SU-DHL-6 (cell line): Measurements from ENCODE around the gene NCKAP5.

Experiments
- H2AFZ ChIP-seq: fragments of 200-600 bp; sonication (generic); 2 replicates; pipeline ENCODE4 v1.6.1; 2014; ENCODE audit warnings: low read depth, mild to moderate bottlenecking, moderate library complexity, mixed read lengths, antibody characterized with exemption, low read length; ENCODE audit not compliant: severe bottlenecking
- H3F3A ChIP-seq: fragments of 200-600 bp; shearing (Covaris generic); 2 replicates; pipeline ENCODE4 v1.6.0; 2016; ENCODE audit warnings: antibody characterized with exemption, mild to moderate bottlenecking; ENCODE audit not compliant: insufficient read depth
- H3K27ac ChIP-seq: fragments of 200-600 bp; sonication (generic); 2 replicates; pipeline ENCODE4 v1.5.1; 2016; ENCODE audit warnings: low read depth, mild to moderate bottlenecking, low read length, moderate library complexity, mixed read lengths
- H3K27me3 ChIP-seq: fragments of 200-600 bp; sonication (generic), shearing (Covaris generic); 2 replicates; pipeline ENCODE4 v1.6.0; 2014; ENCODE audit warnings: mild to moderate bottlenecking, low read length
- H3K36me3 ChIP-seq: fragments of 200-600 bp; sonication (generic); 2 replicates; pipeline ENCODE4 v1.6.1; 2014; ENCODE audit warnings: mild to moderate bottlenecking, low read length, mixed read lengths
- H3K4me2 ChIP-seq: fragments of 300-600, 200-600 bp; shearing (Covaris generic), sonication (generic); 2 replicates; pipeline ENCODE4 v1.6.0; 2014; ENCODE audit warnings: low read length, low read depth, mild to moderate bottlenecking; ENCODE audit not compliant: poor library complexity, severe bottlenecking
- H3K4me3 ChIP-seq: fragments of 200-600 bp; sonication (generic); 2 replicates; pipeline ENCODE4 v1.5.1; 2014; ENCODE audit warnings: antibody characterized with exemption, low read length, mild to moderate bottlenecking, mixed read lengths; ENCODE audit not compliant: insufficient read depth, poor library complexity, severe bottlenecking
- H3K79me2 ChIP-seq: fragments of 200-600 bp; sonication (generic); 2 replicates; pipeline ENCODE4 v1.6.1; 2014; ENCODE audit warnings: mild to moderate bottlenecking, low read length, moderate library complexity; ENCODE audit not compliant: insufficient read depth
- H3K9ac ChIP-seq: fragments of 200-600 bp; sonication (generic); 2 replicates; pipeline ENCODE4 v1.7.0; 2014; ENCODE audit warnings: mild to moderate bottlenecking, low read length
- H3K9me2 ChIP-seq: fragments of 200-600 bp; sonication (generic); replicated peaks from 2 replicates; pipeline ENCODE4 v1.6.1; 2014; ENCODE audit warnings: low read length; ENCODE audit not compliant: insufficient read depth
- H3K9me3 ChIP-seq: fragments of 200-600 bp; sonication (generic); 2 replicates; pipeline ENCODE4 v1.6.1; 2014; ENCODE audit warnings: low read length, mixed read lengths; ENCODE audit not compliant: insufficient read depth
- H4K20me1 ChIP-seq: fragments of 200-600 bp; sonication (generic); 2 replicates; pipeline ENCODE4 v1.6.1; 2014; ENCODE audit warnings: low read depth, mild to moderate bottlenecking, antibody characterized with exemption, low read length, moderate library complexity, mixed read lengths
- CTCF ChIP-seq: fragments of 200-600 bp; sonication (generic); IDR thresholded peaks from one replicate; pipeline ENCODE4 v1.5.1; 2017; ENCODE audit warnings: antibody characterized with exemption, mild to moderate bottlenecking, low read length, moderate library complexity; ENCODE audit not compliant: insufficient read depth, poor library complexity, severe bottlenecking
- EZH2phosphoT487 ChIP-seq: fragments of 200-600 bp; sonication (generic), shearing (Covaris generic); conservative IDR thresholded peaks from 2 replicates; pipeline ENCODE4 v1.6.1; 2018; ENCODE audit warnings: mild to moderate bottlenecking, antibody characterized with exemption, low read length, moderate library complexity, mixed read lengths

The NCKAP5 gene

GRCh38 chr2:133411857-133412256, 156.4 kb downstream of the NCKAP5 start:
- Histone ChIP-seq H3K9me3 (no peaks in the 10 kb centered on the region), H3K9me2 (no peaks in the 10 kb centered on the region), H3K4me2 (no peak overlapping the region), H3K27ac (no peak overlapping the region), H4K20me1 (no peaks in the 10 kb centered on the region), H3K79me2 (no peaks in the 10 kb centered on the region), H3F3A (no peaks in the 10 kb centered on the region), H3K9ac (no peak overlapping the region), H2AFZ (no peak overlapping the region), H3K27me3 (no peaks in the 10 kb centered on the region), H3K4me3 (no peak overlapping the region), H3K36me3 (no peaks in the 10 kb centered on the region)
- TF ChIP-seq CTCF (no peak), EZH2phosphoT487 (no peak)

GRCh38 chr2:133411101-133411500, 157.2 kb downstream of the NCKAP5 start:
- TF ChIP-seq CTCF (no peak), EZH2phosphoT487 (no peak)
- H3F3A ChIP-seq = no peaks in the 10 kb centered on the region
- H3K27ac ChIP-seq = no peak overlapping the region
- H3K4me3 ChIP-seq = no peak overlapping the region
- H3K36me3 ChIP-seq = no peaks in the 10 kb centered on the region
- H3K9ac ChIP-seq = no peak overlapping the region
- H3K9me3 ChIP-seq = no peaks in the 10 kb centered on the region
- no peak overlapping the region for H3K4me2 ChIP-seq
- no peaks in the 10 kb centered on the region for H3K79me2 ChIP-seq
- H2AFZ ChIP-seq = no peak overlapping the region
- no peaks in the 10 kb centered on the region for H3K27me3 ChIP-seq
- no peaks in the 10 kb centered on the region for H3K9me2 ChIP-seq
- H4K20me1 ChIP-seq = no peaks in the 10 kb centered on the region

- H3K9me3 ChIP-seq = no peaks in the 10 kb centered on the region
Observed at GRCh38 chr2:133409581-133410285, 158.5 kb downstream of the NCKAP5 start.

More at GRCh38 chr2:133409581-133410285, 158.5 kb downstream of the NCKAP5 start:
- H4K20me1 ChIP-seq = no peaks in the 10 kb centered on the region
- no peak for TF ChIP-seq CTCF
- TF ChIP-seq EZH2phosphoT487 = no peak
- no peak overlapping the region for H3K4me3 ChIP-seq
- no peaks in the 10 kb centered on the region for H3K27me3 ChIP-seq
- no peak overlapping the region for H2AFZ ChIP-seq
- H3K36me3 ChIP-seq = no peaks in the 10 kb centered on the region
- H3K79me2 ChIP-seq = no peaks in the 10 kb centered on the region
- H3K9me2 ChIP-seq = no peaks in the 10 kb centered on the region
- H3K27ac ChIP-seq = no peak overlapping the region
- H3F3A ChIP-seq = no peaks in the 10 kb centered on the region
- no peak overlapping the region for H3K4me2 ChIP-seq
- no peak overlapping the region for H3K9ac ChIP-seq
